HG03558 (cell line): Measurements from ENCODE around the gene FRMD3.

ENCODE experiments used
- ATAC-seq: cut with Tn5 transposase; IDR thresholded peaks from one replicate; pipeline ENCODE4 v1.9.1; 2021; ENCODE audit warnings: moderate number of reproducible peaks; ENCODE audit not compliant: unreplicated experiment; ENCODE audit errors: extremely low read depth

Gene FRMD3

GRCh38 chr9:83346655-83347420, 191.4 kb downstream of the FRMD3 start:
- ATAC-seq, result no peak

DNA sequence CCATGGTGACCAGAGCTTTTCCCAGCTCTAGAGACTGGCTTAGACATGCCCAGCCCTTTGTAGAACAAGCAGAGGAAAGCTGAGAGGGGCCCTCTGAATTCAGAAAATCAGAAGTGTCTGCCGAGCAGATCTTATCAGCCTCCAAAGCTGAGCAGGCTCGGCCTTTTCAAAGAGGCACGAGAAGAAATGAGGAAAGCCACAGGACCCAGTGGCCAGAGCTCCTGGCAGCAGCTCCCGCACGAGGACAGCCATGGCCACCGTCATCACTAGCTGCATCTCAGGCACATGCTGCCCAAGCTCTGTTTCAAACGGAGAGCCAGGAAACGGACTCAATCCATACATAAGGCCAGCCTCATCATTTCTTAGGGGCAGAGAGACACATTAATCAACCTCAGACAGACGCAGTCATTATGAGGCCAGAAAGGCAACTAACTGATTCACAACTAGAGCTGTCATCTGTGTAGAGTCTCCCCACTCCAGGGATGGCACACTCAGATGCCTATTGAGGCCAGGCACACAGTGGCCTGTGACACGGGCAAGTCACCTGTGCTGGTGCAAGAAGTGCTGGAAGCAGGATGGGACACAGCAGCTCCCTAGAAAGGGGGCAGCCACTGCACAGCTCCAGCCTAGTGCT, 194.7 kb downstream of the FRMD3 start:
- no peak for ATAC-seq

GRCh38 chr9:83342731-83343130, 195.5 kb downstream of the FRMD3 start:
- ATAC-seq, result no peak

DNA sequence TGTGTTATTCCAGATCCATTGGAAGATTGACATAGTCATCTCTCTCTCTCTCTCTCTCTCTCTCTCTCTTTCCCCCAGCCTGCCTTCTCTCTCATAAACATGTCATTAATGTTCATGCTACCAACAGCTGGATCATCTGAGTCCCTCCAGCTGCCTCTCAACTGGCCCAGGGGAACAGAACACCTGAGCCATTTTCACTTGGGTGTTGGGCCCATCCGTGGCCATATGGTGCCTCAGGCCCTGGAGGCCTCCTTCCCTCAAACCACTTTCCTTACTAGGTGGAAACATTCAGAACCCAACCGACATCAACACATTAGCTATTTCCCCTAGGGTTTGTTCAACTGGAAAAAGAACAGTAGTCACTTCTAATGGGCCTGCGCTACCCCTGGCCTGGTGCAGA, 196.2 kb downstream of the FRMD3 start:
- ATAC-seq, result no peak

DNA sequence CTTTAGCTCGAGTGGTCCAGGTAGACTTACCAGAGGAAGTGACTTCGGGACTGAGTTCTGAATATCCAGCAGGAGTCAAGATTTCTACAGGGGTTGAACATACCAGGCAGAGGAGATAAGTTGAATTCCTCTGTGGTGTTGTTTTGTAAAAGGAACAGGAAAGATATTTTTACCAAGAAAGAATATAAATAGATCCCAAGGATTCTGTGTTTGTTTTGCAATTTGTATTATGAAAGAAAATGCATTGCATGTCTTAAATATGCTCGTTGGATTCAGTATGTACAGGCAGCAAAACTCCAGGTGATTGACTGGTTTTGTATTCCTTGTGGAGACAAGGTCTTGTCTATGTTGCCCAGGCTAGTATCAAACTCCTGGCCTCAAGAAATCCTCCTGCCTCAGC, 197.8 kb downstream of the FRMD3 start:
- ATAC-seq, result no peak

DNA sequence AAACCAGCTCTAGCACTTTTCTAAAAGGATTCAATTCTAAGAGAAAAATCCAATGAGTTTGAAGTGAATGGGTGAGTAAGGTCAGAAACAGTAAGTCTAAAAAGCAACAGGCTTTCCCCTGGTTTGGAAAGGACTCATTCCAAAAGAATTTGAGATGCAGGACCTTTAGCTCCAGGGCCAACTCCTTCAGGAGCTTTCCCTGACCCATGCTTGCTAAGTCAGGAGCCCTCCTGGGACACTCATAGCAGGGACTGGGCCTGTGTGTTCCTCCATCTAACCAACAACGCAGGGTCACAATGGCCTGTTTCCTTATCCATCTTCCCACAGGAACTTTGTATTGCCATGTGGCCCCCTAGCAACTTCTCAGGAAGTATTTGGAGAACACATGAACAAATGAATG, 198.8 kb downstream of the FRMD3 start:
- no peak for ATAC-seq

GRCh38 chr9:83336706-83337105, 201.5 kb downstream of the FRMD3 start:
- ATAC-seq, result no peak

GRCh38 chr9:83334320-83334719, 203.9 kb downstream of the FRMD3 start:
- no peak for ATAC-seq

GRCh38 chr9:83330207-83331196, 207.7 kb downstream of the FRMD3 start:
- no peak for ATAC-seq

- ATAC-seq, result no peak
Measured at GRCh38 chr9:83327750-83328622, 210.2 kb downstream of the FRMD3 start.

DNA sequence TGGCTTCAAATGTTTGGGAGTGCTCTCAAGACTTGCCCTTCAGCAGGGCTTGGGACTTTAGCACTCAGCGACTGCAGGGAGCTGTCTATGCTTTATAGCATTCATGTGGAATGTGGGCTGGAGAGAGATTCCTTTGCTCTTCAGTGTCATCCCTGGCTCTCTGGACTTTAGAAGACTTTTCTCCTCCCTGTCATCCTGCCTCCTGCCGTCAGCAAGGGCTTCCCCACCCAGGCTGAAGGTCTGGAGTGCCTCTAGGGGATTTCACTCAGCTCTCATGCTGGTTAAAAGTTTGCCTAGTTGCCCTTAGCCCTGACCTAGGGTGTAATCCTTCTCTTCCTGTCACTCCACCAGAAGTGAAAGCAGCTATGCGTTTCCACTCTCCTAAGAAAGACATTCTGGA, 210.9 kb downstream of the FRMD3 start:
- no peak for ATAC-seq

DNA sequence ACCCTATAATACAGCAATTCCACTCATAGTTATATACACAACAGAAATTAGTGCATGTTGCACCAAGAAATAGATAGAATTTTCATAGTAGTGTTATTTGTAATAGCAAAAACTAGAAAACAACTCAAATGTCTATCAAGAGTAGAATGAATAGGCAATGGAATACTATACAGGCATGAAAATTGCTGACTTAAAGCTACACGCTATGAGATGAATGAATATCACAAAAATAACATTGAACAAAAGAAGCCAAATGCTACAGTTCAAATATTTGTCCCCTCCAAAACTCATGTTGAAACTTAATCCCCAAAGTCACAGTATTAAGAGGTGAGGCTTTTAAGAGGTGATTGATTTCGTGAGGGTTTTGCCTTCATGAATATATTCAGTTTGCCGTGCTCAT, 215.1 kb downstream of the FRMD3 start:
- ATAC-seq, result no peak

DNA sequence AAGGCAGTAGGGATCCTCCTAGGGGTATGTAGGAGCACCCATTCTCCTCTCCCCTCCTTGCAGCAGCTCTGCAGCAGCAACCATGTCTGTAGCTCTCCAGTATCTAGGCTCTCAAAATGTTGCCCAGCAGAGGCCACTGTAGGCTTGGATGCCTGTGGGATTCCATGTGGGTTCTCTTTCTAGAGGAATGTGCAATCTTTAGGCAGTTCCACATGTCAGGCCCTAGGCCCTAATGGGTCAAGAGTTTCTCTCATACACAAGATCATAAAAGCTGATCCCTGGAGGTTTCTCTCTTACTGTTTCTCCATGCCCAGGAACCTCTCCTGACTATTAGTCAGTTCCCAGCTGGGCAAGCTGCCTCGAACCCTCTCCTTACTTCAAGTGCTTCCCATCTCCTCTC, 215.8 kb downstream of the FRMD3 start:
- ATAC-seq, result no peak

DNA sequence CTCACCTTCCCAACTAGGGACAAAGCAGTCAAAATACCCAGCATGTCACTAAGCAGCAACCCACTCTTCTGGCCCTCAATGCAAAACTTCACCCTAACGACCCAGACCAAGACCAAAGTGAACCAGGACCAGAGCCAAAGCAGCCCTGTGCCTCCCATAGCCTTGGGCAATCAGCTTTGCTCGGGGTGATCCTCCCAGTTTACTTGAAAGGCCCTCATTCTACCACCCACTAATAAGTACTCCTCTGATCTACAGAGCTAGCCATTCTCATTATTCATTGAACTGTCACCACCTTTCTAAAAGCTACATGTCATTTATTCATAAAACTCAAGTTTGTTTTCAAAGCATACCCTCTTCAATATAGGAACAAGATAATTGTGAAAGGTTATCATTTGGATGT, 221.0 kb downstream of the FRMD3 start:
- ATAC-seq, result no peak

GRCh38 chr9:83315649-83316048, 222.6 kb downstream of the FRMD3 start:
- ATAC-seq, result no peak

- no peak for ATAC-seq
Measured at GRCh38 chr9:83313781-83314180, 224.4 kb downstream of the FRMD3 start.

DNA sequence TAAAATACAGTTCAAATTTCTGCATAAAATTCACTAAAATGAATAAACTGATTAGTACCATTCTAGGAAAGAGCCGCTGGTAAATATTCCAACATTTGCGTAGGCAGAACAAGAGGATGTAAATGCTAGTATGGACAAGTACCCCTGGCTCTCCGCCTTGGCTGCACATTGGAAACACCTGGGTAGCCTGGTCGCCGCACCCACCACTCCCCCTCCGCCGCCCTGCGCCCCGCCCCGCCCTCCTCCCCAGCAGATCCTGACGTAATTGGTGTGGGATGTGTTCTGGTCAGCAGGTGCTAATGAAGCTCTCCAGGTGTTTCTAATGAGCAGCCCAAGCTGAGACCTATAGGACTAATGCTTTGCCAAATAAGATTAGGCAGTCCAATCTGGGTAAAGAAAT, 225.7 kb downstream of the FRMD3 start:
- no peak for ATAC-seq

GRCh38 chr9:83307066-83307724, 231.0 kb downstream of the FRMD3 start:
- ATAC-seq, result no peak

DNA sequence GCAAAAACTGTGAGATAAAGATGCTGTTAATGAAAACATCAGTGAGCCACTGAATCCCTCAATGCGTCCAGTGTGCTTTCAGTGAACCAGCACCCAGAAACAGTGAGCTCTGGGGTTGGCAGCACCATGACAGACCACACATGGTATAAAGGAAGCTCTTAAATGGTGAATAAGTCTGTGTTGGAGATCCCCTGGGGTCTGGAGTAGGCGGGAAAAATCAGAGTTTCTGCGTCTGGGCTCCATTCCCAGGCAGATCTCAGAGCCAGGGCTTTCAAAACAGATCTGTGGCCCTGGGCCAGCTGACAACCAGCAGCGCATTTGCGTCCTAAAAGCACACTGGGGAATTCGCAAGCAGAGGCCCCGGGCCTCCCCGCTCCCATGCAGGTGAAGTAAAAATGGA, 233.5 kb downstream of the FRMD3 start:
- ATAC-seq, result no peak
